DOHH2 (cell line): Measurements from ENCODE around the gene PXK.

Experiments used
- CTCF ChIP-seq: fragments of 200-600 bp; sonication (generic); IDR thresholded peaks from one replicate; pipeline ENCODE4 v1.5.1; 2014; ENCODE audit warnings: antibody characterized with exemption, mild to moderate bottlenecking, low read depth, low read length; ENCODE audit not compliant: poor library complexity, severe bottlenecking
- EZH2phosphoT487 ChIP-seq: fragments of 200-600 bp; sonication (generic); IDR thresholded peaks from 2 replicates; pipeline ENCODE4 v1.6.1; 2017; ENCODE audit warnings: borderline replicate concordance, mild to moderate bottlenecking, antibody characterized with exemption, low read length, moderate library complexity, mixed read lengths

- no peak for TF ChIP-seq CTCF
- no peak for TF ChIP-seq EZH2phosphoT487
Observed at GRCh38 chr3:58322793-58323192, 9.9 kb upstream of the PXK start.
